ENCODE measurements around the gene CCDC28B. TPM values are rescaled to one million over a fixed set of nuclear protein-coding genes. Genes with fewer than 3 reads are reported as not detected.
A peak's percentile ranks its signal among the peaks of the same experiment; 100 is the strongest.

CCDC28B gene
- total and polyA plus RNA-seq, 7 experiments from 2014 or later: 6.2 to 39.0 (median 9.0) TPM

- no peaks in the 10 kb centered on the region for H3K9me3 ChIP-seq (ENCODE audit: control insufficient read depth in 2 of 3, low read length in 3 of 3)
- no peaks in the 10 kb centered on the region for H3K27me3 ChIP-seq (ENCODE audit: control insufficient read depth in 2 of 2, insufficient read depth in 2 of 2, low read length in 2 of 2)
- H3K27ac Mint-ChIP-seq: peak overlapping the region in 3 of 9 donors; percentile 2 to 77 (median 5)
- ATAC-seq (no peak), DNase-seq (no peak)
- no peak overlapping the region for H3K4me3 ChIP-seq (ENCODE audit: low read length)
- H3K4me1 ChIP-seq (ENCODE audit: control insufficient read depth in 2 of 2, insufficient read depth in 2 of 2, low read length in 2 of 2): peaks cover 3% of the 10 kb centered on the region in 2 donors
- no peaks in the 10 kb centered on the region for H3K9me3 Mint-ChIP-seq
- intact Hi-C loops (cut with micrococcal nuclease): no loop called here
- no peaks in the 10 kb centered on the region for H3K27me3 Mint-ChIP-seq
- H3K4me1 Mint-ChIP-seq: peaks cover 20 to 51% (median 35%) of the 10 kb centered on the region in 7 donors
- H3K36me3 Mint-ChIP-seq: peaks cover 13 to 50% (median 33%) of the 10 kb centered on the region in 5 donors
- H3K4me3 Mint-ChIP-seq: peak overlapping the region in 2 of 10 donors; percentile 8 to 62
- ChIA-PET CTCF (interaction anchor here (0.5 to 0.7 kb wide), 2 partner anchors 97 to 106 kb away, joined by 3 read pairs; no protein-coding TSS in a partner anchor), POLR2A (interaction anchor here (0.6 kb wide), 1 partner anchor 90 kb away, joined by 3 read pairs; no protein-coding TSS in a partner anchor)
- no peak overlapping the region for H3K27ac ChIP-seq (ENCODE audit: low read depth, low read length)
- peaks cover 21 to 72% (median 22%) of the 10 kb centered on the region in 3 experiments for H3K36me3 ChIP-seq (ENCODE audit: control insufficient read depth in 2 of 3, insufficient read depth in 3 of 3, low read length in 3 of 3)
Measured at GRCh38 chr1:32186491-32186890, 13.9 kb upstream of the CCDC28B start.

- Histone ChIP-seq H3K9me3 (ENCODE audit: control insufficient read depth in 2 of 3, low read length in 3 of 3) (no peaks in the 10 kb centered on the region), H3K36me3 (ENCODE audit: control insufficient read depth in 2 of 3, insufficient read depth in 3 of 3, low read length in 3 of 3) (peaks cover 28 to 82% (median 29%) of the 10 kb centered on the region in 3 experiments), H3K27ac (ENCODE audit: low read depth, low read length) (no peak overlapping the region), H3K4me1 (ENCODE audit: control insufficient read depth in 2 of 2, insufficient read depth in 2 of 2, low read length in 2 of 2) (no peaks in the 10 kb centered on the region), H3K27me3 (ENCODE audit: control insufficient read depth in 2 of 2, insufficient read depth in 2 of 2, low read length in 2 of 2) (no peaks in the 10 kb centered on the region), H3K4me3 (ENCODE audit: low read length) (no peak overlapping the region)
- POLR2A ChIA-PET: interaction anchor here (0.6 kb wide), 1 partner anchor 128 kb away, joined by 3 read pairs; no protein-coding TSS in a partner anchor
- Mint-ChIP-seq H3K4me3 (no peak overlapping the region), H3K4me1 (peaks cover 18 to 44% (median 24%) of the 10 kb centered on the region in 7 donors), H3K36me3 (peaks cover 20 to 49% (median 42%) of the 10 kb centered on the region in 5 donors), H3K27ac (peak overlapping the region in 1 of 9 donors; percentile 25), H3K9me3 (no peaks in the 10 kb centered on the region), H3K27me3 (no peaks in the 10 kb centered on the region)
- ATAC-seq: no peak
- intact Hi-C loops (cut with micrococcal nuclease): no loop called here
- CTCF ChIA-PET: interaction anchor here (0.7 kb wide), 1 partner anchor 28 kb away, joined by 5 read pairs; no protein-coding TSS in a partner anchor
- DNase-seq: no peak
Measured at GRCh38 chr1:32187850-32188249, 12.5 kb upstream of the CCDC28B start.

GRCh38 chr1:32192220-32192948, 8.0 kb upstream of the CCDC28B start:
- ATAC-seq (no peak), DNase-seq (no peak)
- no peaks in the 10 kb centered on the region for H3K27me3 Mint-ChIP-seq
- peaks cover 19 to 24% of the 10 kb centered on the region in 2 donors for H3K4me1 ChIP-seq (ENCODE audit: control insufficient read depth in 2 of 2, insufficient read depth in 2 of 2, low read length in 2 of 2)
- peaks cover 27 to 54% (median 38%) of the 10 kb centered on the region in 5 donors for H3K36me3 Mint-ChIP-seq
- peak overlapping the region in 2 of 9 donors; percentile 46 to 58 for H3K27ac Mint-ChIP-seq
- no peaks in the 10 kb centered on the region for H3K27me3 ChIP-seq (ENCODE audit: control insufficient read depth in 2 of 2, insufficient read depth in 2 of 2, low read length in 2 of 2)
- H3K36me3 ChIP-seq (ENCODE audit: control insufficient read depth in 2 of 3, insufficient read depth in 3 of 3, low read length in 3 of 3): peaks cover 20 to 82% (median 36%) of the 10 kb centered on the region in 3 experiments
- H3K9me3 Mint-ChIP-seq: no peaks in the 10 kb centered on the region
- H3K9me3 ChIP-seq (ENCODE audit: control insufficient read depth in 2 of 3, low read length in 3 of 3): no peaks in the 10 kb centered on the region
- H3K4me1 Mint-ChIP-seq: peaks cover 31 to 60% (median 37%) of the 10 kb centered on the region in 7 donors
- intact Hi-C loops (cut with micrococcal nuclease): no loop called here
- no peak overlapping the region for H3K4me3 ChIP-seq (ENCODE audit: low read length)
- POLR2A ChIA-PET: interaction anchor here (0.7 to 1.2 kb wide), 2 partner anchors 12 to 153 kb away, joined by 3 read pairs; no protein-coding TSS in a partner anchor
- CTCF ChIA-PET: no interaction called here
- no peak overlapping the region for H3K4me3 Mint-ChIP-seq
- no peak overlapping the region for H3K27ac ChIP-seq (ENCODE audit: low read depth, low read length)

GRCh38 chr1:32194984-32195383, 5.4 kb upstream of the CCDC28B start:
- ATAC-seq (no peak), DNase-seq (no peak)
- Mint-ChIP-seq H3K9me3 (no peaks in the 10 kb centered on the region), H3K36me3 (peaks cover 22 to 48% (median 29%) of the 10 kb centered on the region in 5 donors), H3K27ac (no peak overlapping the region), H3K4me1 (peaks cover 37 to 72% (median 48%) of the 10 kb centered on the region in 7 donors), H3K4me3 (no peak overlapping the region), H3K27me3 (no peaks in the 10 kb centered on the region)
- H3K36me3 ChIP-seq (ENCODE audit: control insufficient read depth in 2 of 3, insufficient read depth in 3 of 3, low read length in 3 of 3): peaks cover 10 to 56% (median 21%) of the 10 kb centered on the region in 3 experiments
- intact Hi-C loops (cut with micrococcal nuclease): no loop called here
- no peaks in the 10 kb centered on the region for H3K9me3 ChIP-seq (ENCODE audit: control insufficient read depth in 2 of 3, low read length in 3 of 3)
- H3K4me1 ChIP-seq (ENCODE audit: control insufficient read depth in 2 of 2, insufficient read depth in 2 of 2, low read length in 2 of 2): peaks cover 24 to 29% of the 10 kb centered on the region in 2 donors
- H3K27me3 ChIP-seq (ENCODE audit: control insufficient read depth in 2 of 2, insufficient read depth in 2 of 2, low read length in 2 of 2): no peaks in the 10 kb centered on the region
- ChIA-PET CTCF (interaction anchor here (0.6 kb wide), 2 partner anchors 49 to 225 kb away, joined by 3 read pairs; no protein-coding TSS in a partner anchor), POLR2A (interaction anchor here (1.1 to 7.7 kb wide), 3 partner anchors 11 to 15 kb away, joined by 3 to 49 read pairs (median 18); partner anchors contain the start of genes IQCC and TXLNA)
- no peak overlapping the region for H3K27ac ChIP-seq (ENCODE audit: low read depth, low read length)
- no peak overlapping the region for H3K4me3 ChIP-seq (ENCODE audit: low read length)

GRCh38 chr1:32195531-32195930, 4.9 kb upstream of the CCDC28B start:
- Histone ChIP-seq H3K9me3 (ENCODE audit: control insufficient read depth in 2 of 3, low read length in 3 of 3) (no peaks in the 10 kb centered on the region), H3K4me3 (ENCODE audit: low read length) (no peak overlapping the region), H3K27ac (ENCODE audit: low read depth, low read length) (no peak overlapping the region), H3K4me1 (ENCODE audit: control insufficient read depth in 2 of 2, insufficient read depth in 2 of 2, low read length in 2 of 2) (peaks cover 24 to 31% of the 10 kb centered on the region in 2 donors), H3K27me3 (ENCODE audit: control insufficient read depth in 2 of 2, insufficient read depth in 2 of 2, low read length in 2 of 2) (no peaks in the 10 kb centered on the region), H3K36me3 (ENCODE audit: control insufficient read depth in 2 of 3, insufficient read depth in 3 of 3, low read length in 3 of 3) (peaks cover 10 to 53% (median 19%) of the 10 kb centered on the region in 3 experiments)
- intact Hi-C loops (cut with micrococcal nuclease): no loop called here
- Mint-ChIP-seq H3K4me3 (peak overlapping the region in 5 of 10 donors; percentile 30 to 75 (median 55)), H3K27ac (peak overlapping the region in 1 of 9 donors; percentile 30), H3K9me3 (no peaks in the 10 kb centered on the region), H3K36me3 (peaks cover 22 to 45% (median 27%) of the 10 kb centered on the region in 5 donors), H3K27me3 (no peaks in the 10 kb centered on the region), H3K4me1 (peaks cover 41 to 74% (median 52%) of the 10 kb centered on the region in 7 donors)
- CTCF ChIA-PET: interaction anchor here (0.6 kb wide), 2 partner anchors 50 to 224 kb away, joined by 3 read pairs; no protein-coding TSS in a partner anchor
- DNase-seq (no peak), ATAC-seq (no peak)
- POLR2A ChIA-PET: interaction anchor here (1.1 to 7.7 kb wide), 5 partner anchors 10 to 199 kb away, joined by 3 to 49 read pairs (median 9); partner anchors contain the start of genes BSDC1, IQCC, KPNA6 and TXLNA

GRCh38 chr1:32195972-32196823, 4.2 kb upstream of the CCDC28B start:
- no peaks in the 10 kb centered on the region for H3K27me3 ChIP-seq (ENCODE audit: control insufficient read depth in 2 of 2, insufficient read depth in 2 of 2, low read length in 2 of 2)
- intact Hi-C loops (cut with micrococcal nuclease): no loop called here
- H3K36me3 ChIP-seq (ENCODE audit: control insufficient read depth in 2 of 3, insufficient read depth in 3 of 3, low read length in 3 of 3): peaks cover 10 to 47% (median 19%) of the 10 kb centered on the region in 3 experiments
- no peaks in the 10 kb centered on the region for H3K27me3 Mint-ChIP-seq
- peaks cover 41 to 74% (median 52%) of the 10 kb centered on the region in 7 donors for H3K4me1 Mint-ChIP-seq
- no peaks in the 10 kb centered on the region for H3K9me3 Mint-ChIP-seq
- POLR2A ChIA-PET: interaction anchor here (0.6 to 7.7 kb wide), 6 partner anchors 10 to 199 kb away, joined by 3 to 49 read pairs (median 6); partner anchors contain the start of genes BSDC1, IQCC, KPNA6 and TXLNA
- ATAC-seq: no peak
- peak overlapping the region in 7 of 9 donors; percentile 15 to 87 (median 72) for H3K27ac Mint-ChIP-seq
- peaks cover 24 to 31% of the 10 kb centered on the region in 2 donors for H3K4me1 ChIP-seq (ENCODE audit: control insufficient read depth in 2 of 2, insufficient read depth in 2 of 2, low read length in 2 of 2)
- H3K36me3 Mint-ChIP-seq: peaks cover 22 to 45% (median 27%) of the 10 kb centered on the region in 5 donors
- H3K9me3 ChIP-seq (ENCODE audit: control insufficient read depth in 2 of 3, low read length in 3 of 3): no peaks in the 10 kb centered on the region
- H3K4me3 Mint-ChIP-seq: peak overlapping the region in 9 of 10 donors; percentile 1 to 75 (median 55)
- DNase-seq: peak in 2 of 9 donors; percentile 23 to 24
- H3K27ac ChIP-seq (ENCODE audit: low read depth, low read length): no peak overlapping the region
- CTCF ChIA-PET: interaction anchor here (0.6 kb wide), 1 partner anchor 172 kb away, joined by 9 read pairs; no protein-coding TSS in a partner anchor
- H3K4me3 ChIP-seq (ENCODE audit: low read length): no peak overlapping the region

All from naive thymus-derived CD4-positive, alpha-beta T cell (primary cell).